Measurements from ENCODE around the gene IGF1R.

DNA sequence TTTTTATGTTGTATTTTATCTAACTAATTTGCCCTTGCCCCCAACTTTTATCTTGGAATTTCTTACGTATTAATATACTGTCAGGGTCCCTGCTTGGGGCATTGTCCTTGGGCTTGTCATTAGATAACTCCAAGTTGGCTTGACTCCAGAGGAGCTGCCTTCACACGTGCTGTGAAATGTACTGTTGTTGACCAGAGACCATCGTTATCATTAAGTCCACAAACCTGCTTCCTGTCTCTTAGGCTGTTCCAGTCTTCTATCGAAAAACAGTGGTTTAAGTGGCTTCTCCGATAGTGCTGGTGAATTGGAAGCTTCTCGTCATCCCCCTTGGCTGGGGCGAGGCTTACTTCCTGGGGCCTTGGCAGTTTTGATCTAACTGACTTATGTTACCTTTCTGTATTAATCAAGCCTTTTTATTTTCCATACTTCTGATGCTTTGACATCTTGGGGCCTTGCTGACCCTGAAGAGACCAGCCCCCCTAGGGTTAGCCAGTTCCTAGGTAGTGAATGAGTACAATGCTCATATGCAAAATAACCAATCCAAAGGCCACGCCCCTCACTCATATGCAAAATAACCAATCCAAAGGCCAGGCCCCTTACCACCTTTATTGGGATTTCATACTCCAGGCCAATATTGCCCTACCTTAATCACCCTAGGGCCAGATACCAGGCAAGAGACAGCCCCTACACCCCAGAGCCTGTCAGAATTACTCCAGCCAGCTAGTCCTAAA is 164.5 kb downstream of the IGF1R start:
- TF ChIP-seq, protein P1, sequence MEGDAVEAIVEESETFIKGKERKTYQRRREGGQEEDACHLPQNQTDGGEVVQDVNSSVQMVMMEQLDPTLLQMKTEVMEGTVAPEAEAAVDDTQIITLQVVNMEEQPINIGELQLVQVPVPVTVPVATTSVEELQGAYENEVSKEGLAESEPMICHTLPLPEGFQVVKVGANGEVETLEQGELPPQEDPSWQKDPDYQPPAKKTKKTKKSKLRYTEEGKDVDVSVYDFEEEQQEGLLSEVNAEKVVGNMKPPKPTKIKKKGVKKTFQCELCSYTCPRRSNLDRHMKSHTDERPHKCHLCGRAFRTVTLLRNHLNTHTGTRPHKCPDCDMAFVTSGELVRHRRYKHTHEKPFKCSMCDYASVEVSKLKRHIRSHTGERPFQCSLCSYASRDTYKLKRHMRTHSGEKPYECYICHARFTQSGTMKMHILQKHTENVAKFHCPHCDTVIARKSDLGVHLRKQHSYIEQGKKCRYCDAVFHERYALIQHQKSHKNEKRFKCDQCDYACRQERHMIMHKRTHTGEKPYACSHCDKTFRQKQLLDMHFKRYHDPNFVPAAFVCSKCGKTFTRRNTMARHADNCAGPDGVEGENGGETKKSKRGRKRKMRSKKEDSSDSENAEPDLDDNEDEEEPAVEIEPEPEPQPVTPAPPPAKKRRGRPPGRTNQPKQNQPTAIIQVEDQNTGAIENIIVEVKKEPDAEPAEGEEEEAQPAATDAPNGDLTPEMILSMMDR (conservative IDR thresholded peaks at IDR 0.05): no peak
- TF ChIP-seq EZH2 (IDR thresholded peaks at IDR 0.05; ENCODE audit: low read depth): no peak
